ENCODE results near the gene LRP2.

The LRP2 gene

DNA sequence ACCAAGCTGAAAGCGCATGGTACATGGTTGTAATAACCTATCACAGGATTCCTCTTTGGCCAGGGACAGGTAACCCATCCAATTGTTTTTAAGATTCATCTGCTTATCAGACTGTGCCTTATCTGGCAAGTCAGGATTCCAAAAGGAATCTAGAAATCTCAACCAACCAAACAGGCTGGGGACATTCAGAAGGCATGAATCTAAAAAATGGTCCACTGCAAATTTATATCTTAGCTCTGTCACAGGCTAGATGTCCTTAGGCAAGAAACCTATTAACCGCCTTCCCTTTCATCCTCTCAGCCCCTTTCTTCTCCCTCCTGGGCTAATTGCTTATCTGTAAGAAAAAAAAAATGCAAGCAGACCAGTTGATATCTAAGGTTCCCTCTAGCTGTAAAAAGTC, 4.3 kb downstream of the LRP2 start:
- DNase-seq (ENCODE audit: low read depth) = no peak
- TF ChIP-seq, protein P1, sequence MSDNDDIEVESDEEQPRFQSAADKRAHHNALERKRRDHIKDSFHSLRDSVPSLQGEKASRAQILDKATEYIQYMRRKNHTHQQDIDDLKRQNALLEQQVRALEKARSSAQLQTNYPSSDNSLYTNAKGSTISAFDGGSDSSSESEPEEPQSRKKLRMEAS (IDR thresholded peaks at IDR 0.05; ENCODE audit: low read depth, low read length) = no peak
- TF ChIP-seq, protein P2, sequence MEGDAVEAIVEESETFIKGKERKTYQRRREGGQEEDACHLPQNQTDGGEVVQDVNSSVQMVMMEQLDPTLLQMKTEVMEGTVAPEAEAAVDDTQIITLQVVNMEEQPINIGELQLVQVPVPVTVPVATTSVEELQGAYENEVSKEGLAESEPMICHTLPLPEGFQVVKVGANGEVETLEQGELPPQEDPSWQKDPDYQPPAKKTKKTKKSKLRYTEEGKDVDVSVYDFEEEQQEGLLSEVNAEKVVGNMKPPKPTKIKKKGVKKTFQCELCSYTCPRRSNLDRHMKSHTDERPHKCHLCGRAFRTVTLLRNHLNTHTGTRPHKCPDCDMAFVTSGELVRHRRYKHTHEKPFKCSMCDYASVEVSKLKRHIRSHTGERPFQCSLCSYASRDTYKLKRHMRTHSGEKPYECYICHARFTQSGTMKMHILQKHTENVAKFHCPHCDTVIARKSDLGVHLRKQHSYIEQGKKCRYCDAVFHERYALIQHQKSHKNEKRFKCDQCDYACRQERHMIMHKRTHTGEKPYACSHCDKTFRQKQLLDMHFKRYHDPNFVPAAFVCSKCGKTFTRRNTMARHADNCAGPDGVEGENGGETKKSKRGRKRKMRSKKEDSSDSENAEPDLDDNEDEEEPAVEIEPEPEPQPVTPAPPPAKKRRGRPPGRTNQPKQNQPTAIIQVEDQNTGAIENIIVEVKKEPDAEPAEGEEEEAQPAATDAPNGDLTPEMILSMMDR (IDR thresholded peaks at IDR 0.05; ENCODE audit: low read depth, low read length) = no peak
- TF ChIP-seq MYC (IDR thresholded peaks at IDR 0.05; ENCODE audit: low read depth, low read length) (no peak), POLR2A (IDR thresholded peaks at IDR 0.05; ENCODE audit: extremely low read depth, insufficient read length) (no peak)
- H3K4me3 ChIP-seq (ENCODE audit: low read depth, low read length) = no peak overlapping the region

- TF ChIP-seq, protein P1 (IDR thresholded peaks at IDR 0.05; ENCODE audit: low read depth, low read length) = no peak
- no peak for TF ChIP-seq POLR2A (IDR thresholded peaks at IDR 0.05; ENCODE audit: extremely low read depth, insufficient read length)
- TF ChIP-seq, protein P2 (IDR thresholded peaks at IDR 0.05; ENCODE audit: low read depth, low read length) = no peak
- TF ChIP-seq MYC (IDR thresholded peaks at IDR 0.05; ENCODE audit: low read depth, low read length) = no peak
- no peak overlapping the region for H3K4me3 ChIP-seq (ENCODE audit: low read depth, low read length)
- DNase-seq (ENCODE audit: low read depth) = no peak
Observed at GRCh38 chr2:169354244-169354643, 8.1 kb downstream of the LRP2 start.

DNA sequence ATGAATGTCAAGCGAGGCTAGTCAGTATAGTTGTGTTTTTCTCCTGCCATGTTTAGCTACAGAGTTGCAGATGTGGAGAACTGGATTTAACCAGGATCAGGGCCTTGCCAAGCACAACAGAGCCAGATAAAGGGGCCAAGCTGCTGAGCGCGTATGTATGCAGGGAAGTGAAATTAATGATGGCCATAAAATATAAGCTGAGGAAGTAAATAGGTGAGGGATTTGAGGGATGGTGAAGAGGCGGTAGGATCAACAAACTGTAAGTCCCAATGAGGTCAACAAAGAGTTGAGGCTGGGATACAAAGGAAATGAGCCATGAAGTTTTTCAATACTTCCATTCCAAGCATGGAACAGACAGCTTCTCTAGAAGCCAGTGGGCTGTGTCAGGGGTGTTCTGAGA, 10.6 kb downstream of the LRP2 start:
- DNase-seq (ENCODE audit: low read depth) = no peak
- no peak overlapping the region for H3K4me3 ChIP-seq (ENCODE audit: low read depth, low read length)
- TF ChIP-seq, protein P2 (IDR thresholded peaks at IDR 0.05; ENCODE audit: low read depth, low read length) = no peak
- TF ChIP-seq, protein P1 (IDR thresholded peaks at IDR 0.05; ENCODE audit: low read depth, low read length) = no peak
- TF ChIP-seq POLR2A (IDR thresholded peaks at IDR 0.05; ENCODE audit: extremely low read depth, insufficient read length) (no peak), MYC (IDR thresholded peaks at IDR 0.05; ENCODE audit: low read depth, low read length) (no peak)

GRCh38 chr2:169349535-169349934, 12.8 kb downstream of the LRP2 start:
- TF ChIP-seq, protein P1 (IDR thresholded peaks at IDR 0.05; ENCODE audit: low read depth, low read length) = no peak
- TF ChIP-seq POLR2A (IDR thresholded peaks at IDR 0.05; ENCODE audit: extremely low read depth, insufficient read length) (no peak), MYC (IDR thresholded peaks at IDR 0.05; ENCODE audit: low read depth, low read length) (no peak)

GRCh38 chr2:169348321-169349024, 13.9 kb downstream of the LRP2 start:
- no peak overlapping the region for H3K4me3 ChIP-seq (ENCODE audit: low read depth, low read length)
- no peak for TF ChIP-seq MYC (IDR thresholded peaks at IDR 0.05; ENCODE audit: low read depth, low read length)
- TF ChIP-seq, protein P1 (IDR thresholded peaks at IDR 0.05; ENCODE audit: low read depth, low read length) = no peak
- no peak for TF ChIP-seq POLR2A (IDR thresholded peaks at IDR 0.05; ENCODE audit: extremely low read depth, insufficient read length)
- TF ChIP-seq, protein P2 (IDR thresholded peaks at IDR 0.05; ENCODE audit: low read depth, low read length) = no peak
- DNase-seq (ENCODE audit: low read depth) = no peak

More at GRCh38 chr2:169349535-169349934, 12.8 kb downstream of the LRP2 start:
- H3K4me3 ChIP-seq (ENCODE audit: low read depth, low read length) = no peak overlapping the region
- DNase-seq (ENCODE audit: low read depth) = no peak

All from NB4 (cell line).